GM18861 (cell line): ENCODE results near the gene POLD4.
"Not testable (repeated sequence)": the region's sequence is repeated elsewhere in the genome, so short reads cannot be mapped to it uniquely, and the experiment has no call there.

ENCODE experiments used
- ATAC-seq: cut with Tn5 transposase; IDR thresholded peaks from one replicate; pipeline ENCODE4 v1.9.1; 2021; ENCODE audit not compliant: unreplicated experiment

The POLD4 gene

GRCh38 chr11:67353317-67354074 lies at the start of gene POLD4:
Gene POLD4 (minus strand): TSS chr11:67353546. CDS start chr11:67353399, 147 bp downstream.
- ATAC-seq: peak; percentile 58

GRCh38 chr11:67403085-67403484 lies 49.7 kb upstream of the POLD4 start:
- ATAC-seq: not testable (repeated sequence)

GRCh38 chr11:67402192-67402839 lies 49.0 kb upstream of the POLD4 start:
- ATAC-seq: not testable (repeated sequence)

GRCh38 chr11:67401495-67402191 lies 48.3 kb upstream of the POLD4 start, which contains the start of gene PPP1CA:
Gene PPP1CA (minus strand): TSS chr11:67401858. CDS start chr11:67401782, 76 bp downstream.
- peak; percentile 46 for ATAC-seq

GRCh38 chr11:67400942-67401494 lies 47.7 kb upstream of the POLD4 start:
- ATAC-seq: peak; percentile 6

- no peak for ATAC-seq
Observed at GRCh38 chr11:67400251-67400941, 47.0 kb upstream of the POLD4 start.

GRCh38 chr11:67398661-67399563 lies 45.6 kb upstream of the POLD4 start:
- ATAC-seq: no peak

- ATAC-seq: no peak
Observed at GRCh38 chr11:67397986-67398660, 44.8 kb upstream of the POLD4 start.

GRCh38 chr11:67397536-67397935 lies 44.2 kb upstream of the POLD4 start:
- no peak for ATAC-seq

- no peak for ATAC-seq
Observed at GRCh38 chr11:67396587-67397389, 43.4 kb upstream of the POLD4 start.

GRCh38 chr11:67396259-67396581 lies 42.9 kb upstream of the POLD4 start:
- ATAC-seq: no peak

GRCh38 chr11:67395555-67396258 lies 42.4 kb upstream of the POLD4 start:
- no peak for ATAC-seq

GRCh38 chr11:67393990-67394389 lies 40.6 kb upstream of the POLD4 start:
- ATAC-seq: no peak

- no peak for ATAC-seq
Observed at GRCh38 chr11:67393437-67393836, 40.1 kb upstream of the POLD4 start.

- no peak for ATAC-seq
Observed at GRCh38 chr11:67392183-67392715, 38.9 kb upstream of the POLD4 start.

GRCh38 chr11:67391304-67392182 lies 38.2 kb upstream of the POLD4 start, which contains the start of gene RAD9A:
Gene RAD9A (plus strand): TSS chr11:67391986. CDS start chr11:67392045, 59 bp downstream.
- ATAC-seq: peak; percentile 40

GRCh38 chr11:67390947-67391303 lies 37.6 kb upstream of the POLD4 start:
- ATAC-seq: no peak
